Osteocyte (in vitro differentiated cells): ENCODE results near the gene RAB44. TPM values are rescaled to one million over a fixed set of nuclear protein-coding genes. Genes with fewer than 3 reads are reported as not detected.

Experiments used
- DNase-seq: peaks from one replicate; pipeline ENCODE4 v3.0.0; 2021; ENCODE audit warnings: mixed read lengths; ENCODE audit not compliant: unreplicated experiment; ENCODE audit errors: extremely low spot score
- H3K27ac Mint-ChIP-seq: one replicate; pipeline ENCODE4 v1.8.0; 2021; ENCODE audit warnings: mild to moderate bottlenecking, mixed read lengths; ENCODE audit not compliant: unreplicated experiment
- H3K27me3 Mint-ChIP-seq: one replicate; pipeline ENCODE4 v1.8.0; 2021; ENCODE audit warnings: mixed read lengths; ENCODE audit not compliant: unreplicated experiment
- H3K36me3 Mint-ChIP-seq: one replicate; pipeline ENCODE4 v1.8.0; 2021; ENCODE audit warnings: mixed read lengths; ENCODE audit not compliant: unreplicated experiment
- H3K4me1 Mint-ChIP-seq: one replicate; pipeline ENCODE4 v1.8.0; 2021; ENCODE audit warnings: mixed read lengths; ENCODE audit not compliant: unreplicated experiment
- H3K4me3 Mint-ChIP-seq: one replicate; pipeline ENCODE4 v1.8.0; 2021; ENCODE audit warnings: mild to moderate bottlenecking, moderate library complexity, mixed read lengths; ENCODE audit not compliant: unreplicated experiment
- H3K9me3 Mint-ChIP-seq: one replicate; pipeline ENCODE4 v1.8.0; 2021; ENCODE audit warnings: mixed read lengths; ENCODE audit not compliant: unreplicated experiment
- total RNA-seq: library from RNA; stranded (reverse); gene quantifications from 2 replicates; pipeline ENCODE4 v1.2.1, GENCODE V29; 2021
- TF ChIP-seq, protein P1 (sequence below): fragments of 200-600 bp; sonication (generic); IDR thresholded peaks from 2 replicates; pipeline ENCODE4 v1.5.0; 2021; ENCODE audit warnings: antibody characterized with exemption, mild to moderate bottlenecking, moderate library complexity

The RAB44 gene
- total RNA-seq, 1 donor from 2014 or later, result not detected

DNA sequence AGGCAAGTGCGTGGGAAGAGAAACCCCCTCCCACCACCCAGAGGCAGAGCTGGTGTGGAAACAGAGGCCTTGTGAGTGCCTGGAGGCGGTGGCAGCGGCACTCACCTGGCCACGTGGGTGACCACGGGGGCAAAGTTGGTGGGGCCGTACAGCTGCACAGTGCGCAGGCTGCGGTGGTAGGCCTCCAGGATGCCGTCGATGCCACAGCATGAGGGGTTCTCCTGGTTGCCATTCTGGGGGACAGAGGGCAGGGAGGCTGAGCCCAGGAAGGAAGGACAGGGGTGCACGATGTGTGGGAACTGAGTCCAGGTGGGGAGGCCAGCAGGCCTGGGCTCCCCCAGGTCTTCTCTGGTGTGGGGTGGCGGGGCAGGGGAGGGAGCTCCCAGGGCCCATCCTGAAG, 47.7 kb downstream of the RAB44 start:
- H3K27me3 Mint-ChIP-seq, result peaks cover 15% of the 10 kb centered on the region
- H3K4me1 Mint-ChIP-seq, result peaks cover 7% of the 10 kb centered on the region
- H3K9me3 Mint-ChIP-seq, result peaks cover 6% of the 10 kb centered on the region
- H3K27ac Mint-ChIP-seq, result no peak overlapping the region
- no peak for DNase-seq
- TF ChIP-seq, protein P1, sequence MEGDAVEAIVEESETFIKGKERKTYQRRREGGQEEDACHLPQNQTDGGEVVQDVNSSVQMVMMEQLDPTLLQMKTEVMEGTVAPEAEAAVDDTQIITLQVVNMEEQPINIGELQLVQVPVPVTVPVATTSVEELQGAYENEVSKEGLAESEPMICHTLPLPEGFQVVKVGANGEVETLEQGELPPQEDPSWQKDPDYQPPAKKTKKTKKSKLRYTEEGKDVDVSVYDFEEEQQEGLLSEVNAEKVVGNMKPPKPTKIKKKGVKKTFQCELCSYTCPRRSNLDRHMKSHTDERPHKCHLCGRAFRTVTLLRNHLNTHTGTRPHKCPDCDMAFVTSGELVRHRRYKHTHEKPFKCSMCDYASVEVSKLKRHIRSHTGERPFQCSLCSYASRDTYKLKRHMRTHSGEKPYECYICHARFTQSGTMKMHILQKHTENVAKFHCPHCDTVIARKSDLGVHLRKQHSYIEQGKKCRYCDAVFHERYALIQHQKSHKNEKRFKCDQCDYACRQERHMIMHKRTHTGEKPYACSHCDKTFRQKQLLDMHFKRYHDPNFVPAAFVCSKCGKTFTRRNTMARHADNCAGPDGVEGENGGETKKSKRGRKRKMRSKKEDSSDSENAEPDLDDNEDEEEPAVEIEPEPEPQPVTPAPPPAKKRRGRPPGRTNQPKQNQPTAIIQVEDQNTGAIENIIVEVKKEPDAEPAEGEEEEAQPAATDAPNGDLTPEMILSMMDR, result no peak
- H3K36me3 Mint-ChIP-seq, result no peaks in the 10 kb centered on the region
- H3K4me3 Mint-ChIP-seq, result no peak overlapping the region

DNA sequence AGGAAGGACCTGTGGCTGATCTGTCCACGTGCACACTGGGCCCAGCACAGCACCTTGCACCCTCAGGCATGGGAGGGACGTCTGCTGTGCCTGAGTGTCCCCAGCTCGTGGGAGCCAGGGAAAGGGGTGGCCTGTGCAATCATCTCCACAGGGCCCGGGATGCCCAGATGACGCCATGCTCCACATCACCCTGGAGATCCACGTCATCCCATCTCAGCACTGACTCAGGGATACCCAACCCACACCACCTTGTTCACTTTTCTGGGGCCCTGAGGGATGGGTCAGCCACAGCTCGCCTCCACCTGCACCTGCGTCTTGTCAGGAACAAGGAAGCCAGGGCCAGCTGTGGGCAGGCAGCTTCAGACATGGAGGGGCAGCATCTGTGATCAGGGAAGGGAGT, 48.2 kb downstream of the RAB44 start:
- TF ChIP-seq, protein P1, result no peak
- no peak for DNase-seq
- Mint-ChIP-seq H3K4me1 (peaks cover 7% of the 10 kb centered on the region), H3K27me3 (peaks cover 15% of the 10 kb centered on the region), H3K27ac (no peak overlapping the region), H3K4me3 (no peak overlapping the region), H3K9me3 (peaks cover 6% of the 10 kb centered on the region), H3K36me3 (no peaks in the 10 kb centered on the region)

DNA sequence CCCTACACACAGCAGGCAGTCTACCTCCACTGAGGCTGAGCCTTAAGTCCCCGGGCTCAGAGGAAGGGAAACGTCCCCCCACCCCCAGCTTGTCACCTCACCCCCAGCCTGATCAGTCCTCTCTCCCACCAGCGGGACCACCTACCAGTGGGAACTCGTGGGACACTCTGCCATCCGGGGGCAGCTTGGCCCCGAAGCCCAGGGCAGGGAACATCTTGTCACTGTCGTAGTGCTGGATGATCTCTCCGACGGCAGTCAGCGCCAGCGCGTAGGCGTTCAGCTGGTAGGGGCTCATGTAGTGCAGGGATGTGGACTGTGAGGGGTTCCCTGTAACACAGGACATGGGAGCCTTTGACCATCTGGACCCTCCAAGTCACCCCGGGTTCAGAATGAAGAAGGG, 48.6 kb downstream of the RAB44 start:
- H3K9me3 Mint-ChIP-seq, result peaks cover 6% of the 10 kb centered on the region
- H3K27me3 Mint-ChIP-seq, result peaks cover 15% of the 10 kb centered on the region
- no peak overlapping the region for H3K27ac Mint-ChIP-seq
- H3K4me3 Mint-ChIP-seq, result no peak overlapping the region
- peaks cover 7% of the 10 kb centered on the region for H3K4me1 Mint-ChIP-seq
- H3K36me3 Mint-ChIP-seq, result no peaks in the 10 kb centered on the region
- TF ChIP-seq, protein P1, result no peak
- DNase-seq, result no peak

DNA sequence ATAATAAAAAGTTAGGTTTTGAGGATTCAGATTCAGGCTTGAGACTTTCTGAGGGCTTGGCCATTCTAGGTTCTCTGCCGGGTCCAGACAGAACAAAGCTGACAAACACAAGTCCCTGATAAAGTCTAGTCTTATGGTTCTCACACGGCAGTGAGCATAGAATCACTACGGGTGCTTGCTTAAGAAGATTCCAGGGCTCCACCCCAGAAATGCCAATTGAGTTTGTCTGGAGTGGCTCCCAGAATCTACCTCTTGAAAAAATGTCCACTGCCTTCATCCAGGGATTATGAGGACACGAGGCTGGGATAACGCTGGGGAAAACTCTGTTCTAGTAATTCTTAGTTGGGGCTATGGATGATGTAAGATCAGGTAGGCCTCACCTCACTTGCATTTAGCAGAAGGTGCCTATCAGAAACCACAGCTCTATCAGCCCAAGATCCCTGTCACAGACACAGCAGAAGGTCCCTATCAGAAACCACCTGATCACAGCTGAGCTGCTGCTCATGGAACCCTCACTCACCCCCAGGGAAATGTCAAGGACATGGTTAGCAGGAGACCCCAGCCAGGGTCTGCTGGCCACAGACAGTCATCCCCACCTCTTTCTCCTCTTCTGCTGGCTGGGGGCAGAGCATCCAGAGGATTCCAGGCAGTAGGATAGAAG, 52.3 kb downstream of the RAB44 start:
- Mint-ChIP-seq H3K36me3 (no peaks in the 10 kb centered on the region), H3K4me3 (no peak overlapping the region), H3K27me3 (peaks cover 15% of the 10 kb centered on the region), H3K4me1 (no peaks in the 10 kb centered on the region), H3K27ac (no peak overlapping the region), H3K9me3 (peaks cover 6% of the 10 kb centered on the region)
- TF ChIP-seq, protein P1, result no peak
- no peak for DNase-seq

DNA sequence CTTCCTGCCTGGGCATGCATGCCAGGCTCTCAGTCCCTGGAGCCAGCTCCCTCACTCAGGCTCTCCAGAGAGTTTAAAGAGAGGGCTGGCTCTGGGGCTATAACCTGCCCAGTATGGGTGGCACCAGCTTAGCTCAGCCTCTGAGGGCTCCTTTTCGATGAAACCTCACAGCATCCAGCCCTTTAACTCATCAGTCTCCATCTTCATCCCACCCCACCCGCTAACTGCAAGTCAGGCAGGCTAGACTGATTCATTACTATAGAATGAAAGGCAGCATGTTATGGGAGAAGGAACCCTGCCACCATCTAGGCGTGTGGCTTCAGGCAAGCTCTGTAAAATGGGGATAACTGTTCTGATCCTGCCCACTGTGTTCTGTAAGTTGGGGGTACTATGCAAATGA, 53.5 kb downstream of the RAB44 start:
- peaks cover 15% of the 10 kb centered on the region for H3K27me3 Mint-ChIP-seq
- H3K9me3 Mint-ChIP-seq, result peaks cover 6% of the 10 kb centered on the region
- H3K4me1 Mint-ChIP-seq, result no peaks in the 10 kb centered on the region
- TF ChIP-seq, protein P1, result no peak
- no peak overlapping the region for H3K4me3 Mint-ChIP-seq
- no peaks in the 10 kb centered on the region for H3K36me3 Mint-ChIP-seq
- DNase-seq, result no peak
- no peak overlapping the region for H3K27ac Mint-ChIP-seq
